ENCODE data around the gene ADAM30.

ADAM30 gene

GRCh38 chr1:119910618-119911017 lies 14.3 kb upstream of the ADAM30 start:
- H3K4me1 ChIP-seq (ENCODE audit: low read length): no peaks in the 10 kb centered on the region
- no peaks in the 10 kb centered on the region for H3K27me3 ChIP-seq (ENCODE audit: low read depth, low read length)
- no peak overlapping the region for H2AFZ ChIP-seq (ENCODE audit: low read depth, low read length)
- no peak overlapping the region for H3K9ac ChIP-seq (ENCODE audit: low read length)
- peaks cover 21% of the 10 kb centered on the region for H3K36me3 ChIP-seq (replicated peaks; ENCODE audit: low read depth, low read length)
- H3K79me2 ChIP-seq (ENCODE audit: low read length): no peaks in the 10 kb centered on the region
- no peaks in the 10 kb centered on the region for H3K9me3 ChIP-seq (ENCODE audit: insufficient read depth, low read length)
- H4K20me1 ChIP-seq (ENCODE audit: insufficient read depth, low read length): no peaks in the 10 kb centered on the region
- H3K4me3 ChIP-seq (ENCODE audit: low read length): no peak overlapping the region
- TF ChIP-seq CTCF (IDR thresholded peaks at IDR 0.05; ENCODE audit: low read depth, low read length) (no peak), EZH2phosphoT487 (IDR thresholded peaks at IDR 0.05; ENCODE audit: low read depth) (no peak)
- H3K4me2 ChIP-seq (ENCODE audit: low read length): no peak overlapping the region
- H3K27ac ChIP-seq (ENCODE audit: low read length): no peak overlapping the region

- Histone ChIP-seq H3K4me1 (ENCODE audit: low read length) (no peaks in the 10 kb centered on the region), H3K27me3 (ENCODE audit: low read depth, low read length) (no peaks in the 10 kb centered on the region), H2AFZ (ENCODE audit: low read depth, low read length) (no peak overlapping the region), H3K79me2 (ENCODE audit: low read length) (no peaks in the 10 kb centered on the region), H3K9ac (ENCODE audit: low read length) (no peak overlapping the region), H4K20me1 (ENCODE audit: insufficient read depth, low read length) (no peaks in the 10 kb centered on the region), H3K9me3 (ENCODE audit: insufficient read depth, low read length) (peaks cover 4% of the 10 kb centered on the region; the same call in 1 of the 2 replicates), H3K4me3 (ENCODE audit: low read length) (no peak overlapping the region), H3K4me2 (ENCODE audit: low read length) (no peak overlapping the region), H3K27ac (ENCODE audit: low read length) (no peak overlapping the region), H3K36me3 (replicated peaks; ENCODE audit: low read depth, low read length) (peaks cover 16% of the 10 kb centered on the region)
- TF ChIP-seq CTCF (IDR thresholded peaks at IDR 0.05; ENCODE audit: low read depth, low read length): no peak
- no peak for TF ChIP-seq EZH2phosphoT487 (IDR thresholded peaks at IDR 0.05; ENCODE audit: low read depth)
Observed at GRCh38 chr1:119909890-119910596, 13.7 kb upstream of the ADAM30 start.

- no peak overlapping the region for H2AFZ ChIP-seq (ENCODE audit: low read depth, low read length)
- peaks cover 6% of the 10 kb centered on the region; the same call in 1 of the 2 replicates for H3K9me3 ChIP-seq (ENCODE audit: insufficient read depth, low read length)
- H4K20me1 ChIP-seq (ENCODE audit: insufficient read depth, low read length): no peaks in the 10 kb centered on the region
- no peak overlapping the region for H3K9ac ChIP-seq (ENCODE audit: low read length)
- peaks cover 8% of the 10 kb centered on the region; the same call in 1 of the 2 replicates for H3K27me3 ChIP-seq (ENCODE audit: low read depth, low read length)
- H3K4me1 ChIP-seq (ENCODE audit: low read length): no peaks in the 10 kb centered on the region
- H3K27ac ChIP-seq (ENCODE audit: low read length): no peak overlapping the region
- H3K36me3 ChIP-seq (replicated peaks; ENCODE audit: low read depth, low read length): peaks cover 11% of the 10 kb centered on the region
- TF ChIP-seq CTCF (IDR thresholded peaks at IDR 0.05; ENCODE audit: low read depth, low read length) (no peak), EZH2phosphoT487 (IDR thresholded peaks at IDR 0.05; ENCODE audit: low read depth) (no peak)
- no peak overlapping the region for H3K4me2 ChIP-seq (ENCODE audit: low read length)
- no peak overlapping the region for H3K4me3 ChIP-seq (ENCODE audit: low read length)
- H3K79me2 ChIP-seq (ENCODE audit: low read length): no peaks in the 10 kb centered on the region
Observed at GRCh38 chr1:119908661-119909060, 12.3 kb upstream of the ADAM30 start.

GRCh38 chr1:119906927-119907652 lies 10.8 kb upstream of the ADAM30 start:
- peaks cover 6% of the 10 kb centered on the region; the same call in 1 of the 2 replicates for H3K9me3 ChIP-seq (ENCODE audit: insufficient read depth, low read length)
- no peaks in the 10 kb centered on the region for H3K79me2 ChIP-seq (ENCODE audit: low read length)
- no peaks in the 10 kb centered on the region for H3K4me1 ChIP-seq (ENCODE audit: low read length)
- H3K27me3 ChIP-seq (ENCODE audit: low read depth, low read length): peaks cover 21% of the 10 kb centered on the region
- H3K4me3 ChIP-seq (ENCODE audit: low read length): no peak overlapping the region
- no peaks in the 10 kb centered on the region for H4K20me1 ChIP-seq (ENCODE audit: insufficient read depth, low read length)
- no peak overlapping the region for H3K27ac ChIP-seq (ENCODE audit: low read length)
- H3K9ac ChIP-seq (ENCODE audit: low read length): no peak overlapping the region
- TF ChIP-seq EZH2phosphoT487 (IDR thresholded peaks at IDR 0.05; ENCODE audit: low read depth) (no peak), CTCF (IDR thresholded peaks at IDR 0.05; ENCODE audit: low read depth, low read length) (no peak)
- H3K36me3 ChIP-seq (replicated peaks; ENCODE audit: low read depth, low read length): no peaks in the 10 kb centered on the region
- H3K4me2 ChIP-seq (ENCODE audit: low read length): no peak overlapping the region
- H2AFZ ChIP-seq (ENCODE audit: low read depth, low read length): no peak overlapping the region
